K562 (cell line): ENCODE results near the gene TMEM185A.
"Not testable (repeated sequence)": the region's sequence is repeated elsewhere in the genome, so short reads cannot be mapped to it uniquely, and the experiment has no call there.

Experiments used
- POLR2A ChIP-seq: fragments of 450-650 bp; conservative IDR thresholded peaks from 2 replicates; pipeline ENCODE4 v1.6.1; 2016
- REST ChIP-seq, 2 experiments: fragments of 450-650 bp; formaldehyde crosslinking in 1 of 2; IDR thresholded peaks; 2 replicates each; pipeline versions ENCODE4 v1.4.0 to v1.6.1; 2014 to 2020; ENCODE audit warnings: mild to moderate bottlenecking in 2 of 2, borderline replicate concordance in 1 of 2, low read depth in 1 of 2

- not testable (repeated sequence) for TF ChIP-seq POLR2A; REST (IDR thresholded peaks at IDR 0.05; ENCODE audit: borderline replicate concordance); REST (CRISPR knock-in tag; IDR thresholded peaks at IDR 0.05; ENCODE audit: low read depth)
Observed at GRCh38 chrX:149547782-149548181, 83.8 kb downstream of the TMEM185A start.
